Astrocyte (in vitro differentiated cells and primary cell): Measurements from ENCODE around the gene LIN7A. TPM values are rescaled to one million over a fixed set of nuclear protein-coding genes. Genes with fewer than 3 reads are reported as not detected.
A peak's percentile ranks its signal among the peaks of the same experiment; 100 is the strongest.

Experiments
- DNase-seq: peaks from one replicate; pipeline ENCODE4 v3.0.0-alpha.2; 2010; ENCODE audit warnings: low read depth
- FAIRE-seq: peaks from 2 replicates; lab custom pipeline; 2011; peaks lifted over from hg19 to GRCh38; lab: Jason Lieb, UNC
- H2AFZ ChIP-seq: 2 replicates; pipeline ENCODE4 v1.6.0; 2012; ENCODE audit warnings: low read depth, low read length, inconsistent platforms
- H3K27ac ChIP-seq: 2 replicates; pipeline ENCODE4 v1.5.1; 2011; ENCODE audit warnings: low read depth, low read length, inconsistent platforms
- H3K27me3 ChIP-seq: 2 replicates; pipeline ENCODE4 v1.6.0; 2011; ENCODE audit warnings: low read length, inconsistent platforms; ENCODE audit not compliant: insufficient read depth
- H3K36me3 ChIP-seq: 2 replicates; pipeline ENCODE4 v1.5.1; 2011; ENCODE audit warnings: low read length, inconsistent platforms; ENCODE audit not compliant: insufficient read depth
- H3K4me1 ChIP-seq: 2 replicates; pipeline ENCODE4 v1.5.1; 2011; ENCODE audit warnings: low read length, inconsistent platforms; ENCODE audit not compliant: insufficient read depth
- H3K4me2 ChIP-seq: 2 replicates; pipeline ENCODE4 v1.6.0; 2012; ENCODE audit warnings: low read length, inconsistent platforms
- H3K4me3 ChIP-seq: 2 replicates; pipeline ENCODE4 v1.5.1; 2011; ENCODE audit warnings: low read depth, mild to moderate bottlenecking, low read length, inconsistent platforms; ENCODE audit not compliant: insufficient read depth
- H3K79me2 ChIP-seq: 2 replicates; pipeline ENCODE4 v1.6.0; 2012; ENCODE audit warnings: mild to moderate bottlenecking, low read length, inconsistent platforms; ENCODE audit not compliant: insufficient read depth
- H3K9ac ChIP-seq: 2 replicates; pipeline ENCODE4 v1.6.0; 2012; ENCODE audit warnings: mild to moderate bottlenecking, low read length, inconsistent platforms
- H3K9me3 ChIP-seq: 2 replicates; pipeline ENCODE4 v1.5.1; 2012; ENCODE audit warnings: low read depth, mild to moderate bottlenecking, low read length, inconsistent platforms; ENCODE audit not compliant: insufficient read depth
- H4K20me1 ChIP-seq: 2 replicates; pipeline ENCODE4 v1.6.0; 2012; ENCODE audit warnings: low read length, inconsistent platforms; ENCODE audit not compliant: insufficient read depth
- H3K27ac Mint-ChIP-seq: one replicate; pipeline ENCODE4 v1.8.0; 2021; ENCODE audit warnings: mild to moderate bottlenecking, mixed read lengths; ENCODE audit not compliant: unreplicated experiment
- H3K27me3 Mint-ChIP-seq: one replicate; pipeline ENCODE4 v1.8.0; 2021; ENCODE audit warnings: low read depth, mixed read lengths; ENCODE audit not compliant: unreplicated experiment
- H3K36me3 Mint-ChIP-seq: one replicate; pipeline ENCODE4 v1.8.0; 2021; ENCODE audit warnings: low read depth, mixed read lengths; ENCODE audit not compliant: unreplicated experiment
- H3K4me1 Mint-ChIP-seq: one replicate; pipeline ENCODE4 v1.8.0; 2021; ENCODE audit warnings: low read depth, mixed read lengths; ENCODE audit not compliant: unreplicated experiment
- H3K4me3 Mint-ChIP-seq: one replicate; pipeline ENCODE4 v1.8.0; 2021; ENCODE audit warnings: mild to moderate bottlenecking, moderate library complexity, mixed read lengths; ENCODE audit not compliant: unreplicated experiment
- H3K9me3 Mint-ChIP-seq: one replicate; pipeline ENCODE4 v1.8.0; 2021; ENCODE audit warnings: mild to moderate bottlenecking, mixed read lengths; ENCODE audit not compliant: unreplicated experiment
- EZH2 ChIP-seq: IDR thresholded peaks from 2 replicates; pipeline ENCODE4 v1.6.1; 2012; ENCODE audit warnings: mild to moderate bottlenecking, low read length, inconsistent platforms; ENCODE audit not compliant: insufficient read depth
- total RNA-seq: library from RNA; stranded (reverse); gene quantifications from 2 replicates; pipeline ENCODE4 v1.2.1, GENCODE V29; 2021
- TF ChIP-seq, protein P1 (sequence below): IDR thresholded peaks from 2 replicates; pipeline ENCODE4 v1.5.1; 2011; ENCODE audit warnings: low read depth, mild to moderate bottlenecking, inconsistent platforms, low read length, moderate library complexity; ENCODE audit not compliant: insufficient read depth

LIN7A gene
- total RNA-seq, 1 donor from 2014 or later, result 1.6 TPM

DNA sequence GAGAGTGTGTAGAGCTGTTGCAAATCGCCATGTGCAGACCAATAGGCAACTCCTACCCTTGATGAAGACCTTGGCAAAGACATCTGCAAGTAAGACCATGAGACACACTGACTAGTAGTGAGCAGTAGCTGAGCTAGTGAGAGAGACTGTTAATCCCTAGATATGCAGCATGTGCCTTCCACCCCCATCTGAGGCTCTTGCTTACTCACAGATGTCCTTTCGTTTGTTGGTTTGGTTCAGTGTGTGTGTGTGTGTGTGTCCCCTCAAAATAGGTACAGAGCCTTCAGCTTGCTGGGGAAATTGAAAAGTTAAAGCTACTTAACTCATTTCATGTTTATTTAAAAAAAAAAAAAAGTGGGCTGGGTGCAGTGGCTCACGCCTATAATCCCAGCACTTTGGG is 183.5 kb downstream of the LIN7A start:
- Mint-ChIP-seq H3K27me3 (no peaks in the 10 kb centered on the region), H3K9me3 (no peaks in the 10 kb centered on the region), H3K27ac (no peak overlapping the region), H3K4me1 (peaks cover 11% of the 10 kb centered on the region), H3K36me3 (no peaks in the 10 kb centered on the region), H3K4me3 (no peak overlapping the region)
- no peaks in the 10 kb centered on the region for H3K9me3 ChIP-seq
- FAIRE-seq (no peak), DNase-seq (no peak)
- no peak overlapping the region for H2AFZ ChIP-seq
- TF ChIP-seq EZH2, result no peak
- TF ChIP-seq, protein P1, sequence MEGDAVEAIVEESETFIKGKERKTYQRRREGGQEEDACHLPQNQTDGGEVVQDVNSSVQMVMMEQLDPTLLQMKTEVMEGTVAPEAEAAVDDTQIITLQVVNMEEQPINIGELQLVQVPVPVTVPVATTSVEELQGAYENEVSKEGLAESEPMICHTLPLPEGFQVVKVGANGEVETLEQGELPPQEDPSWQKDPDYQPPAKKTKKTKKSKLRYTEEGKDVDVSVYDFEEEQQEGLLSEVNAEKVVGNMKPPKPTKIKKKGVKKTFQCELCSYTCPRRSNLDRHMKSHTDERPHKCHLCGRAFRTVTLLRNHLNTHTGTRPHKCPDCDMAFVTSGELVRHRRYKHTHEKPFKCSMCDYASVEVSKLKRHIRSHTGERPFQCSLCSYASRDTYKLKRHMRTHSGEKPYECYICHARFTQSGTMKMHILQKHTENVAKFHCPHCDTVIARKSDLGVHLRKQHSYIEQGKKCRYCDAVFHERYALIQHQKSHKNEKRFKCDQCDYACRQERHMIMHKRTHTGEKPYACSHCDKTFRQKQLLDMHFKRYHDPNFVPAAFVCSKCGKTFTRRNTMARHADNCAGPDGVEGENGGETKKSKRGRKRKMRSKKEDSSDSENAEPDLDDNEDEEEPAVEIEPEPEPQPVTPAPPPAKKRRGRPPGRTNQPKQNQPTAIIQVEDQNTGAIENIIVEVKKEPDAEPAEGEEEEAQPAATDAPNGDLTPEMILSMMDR, result no peak
- no peak overlapping the region for H3K27ac ChIP-seq
- H3K36me3 ChIP-seq, result no peaks in the 10 kb centered on the region
- H3K79me2 ChIP-seq, result no peaks in the 10 kb centered on the region
- H4K20me1 ChIP-seq, result no peaks in the 10 kb centered on the region
- no peak overlapping the region for H3K4me2 ChIP-seq
- H3K4me1 ChIP-seq, result no peaks in the 10 kb centered on the region
- H3K9ac ChIP-seq, result no peak overlapping the region
- H3K4me3 ChIP-seq, result no peak overlapping the region
- H3K27me3 ChIP-seq, result no peaks in the 10 kb centered on the region

DNA sequence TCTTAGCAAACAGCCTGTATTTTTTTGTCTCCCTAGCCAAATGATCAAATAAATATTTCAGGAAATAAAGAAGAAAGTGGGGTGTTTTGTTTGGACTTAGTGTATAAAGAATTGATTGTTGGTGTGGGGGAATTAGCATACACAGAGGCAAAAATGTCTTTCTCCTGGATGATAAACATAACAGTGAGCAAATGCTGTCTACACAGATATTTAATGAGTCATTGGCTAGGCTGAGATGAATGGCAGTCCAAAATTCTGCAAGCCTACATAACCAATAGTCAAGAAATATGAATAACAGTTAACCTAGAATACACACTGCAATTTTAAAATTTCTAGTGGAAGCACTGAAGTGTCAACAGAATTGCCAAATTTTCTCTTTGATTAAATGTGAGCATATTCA is 185.3 kb downstream of the LIN7A start:
- Histone ChIP-seq H3K36me3 (no peaks in the 10 kb centered on the region), H3K27ac (no peak overlapping the region), H3K9me3 (no peaks in the 10 kb centered on the region), H3K4me1 (no peaks in the 10 kb centered on the region), H4K20me1 (no peaks in the 10 kb centered on the region), H3K79me2 (no peaks in the 10 kb centered on the region), H3K4me3 (no peak overlapping the region), H2AFZ (no peak overlapping the region), H3K27me3 (no peaks in the 10 kb centered on the region), H3K9ac (no peak overlapping the region), H3K4me2 (no peak overlapping the region)
- no peaks in the 10 kb centered on the region for H3K36me3 Mint-ChIP-seq
- TF ChIP-seq, protein P1, result no peak
- TF ChIP-seq EZH2, result no peak
- H3K9me3 Mint-ChIP-seq, result no peaks in the 10 kb centered on the region
- FAIRE-seq (no peak), DNase-seq (peak; percentile 12)
- H3K27ac Mint-ChIP-seq, result no peak overlapping the region
- no peak overlapping the region for H3K4me3 Mint-ChIP-seq
- H3K4me1 Mint-ChIP-seq, result peaks cover 11% of the 10 kb centered on the region
- H3K27me3 Mint-ChIP-seq, result no peaks in the 10 kb centered on the region

DNA sequence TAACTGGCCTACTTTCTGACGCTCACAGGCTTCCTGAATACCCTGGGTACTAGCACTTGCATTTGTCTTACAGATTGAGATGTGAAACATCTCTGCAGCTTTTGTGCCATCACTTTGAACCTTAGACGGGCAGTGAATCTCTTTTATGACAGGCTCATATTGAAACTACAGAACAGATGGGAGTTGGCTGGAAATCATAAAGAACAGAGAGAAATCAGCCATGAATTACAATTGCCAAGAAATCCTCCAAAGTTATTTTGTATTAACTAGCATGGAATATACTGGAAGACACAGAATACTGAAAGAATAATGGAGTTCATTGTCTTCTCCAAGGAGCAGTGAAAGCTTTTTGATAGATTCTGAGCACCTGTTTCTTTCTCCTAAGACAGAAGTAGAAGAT is 188.3 kb downstream of the LIN7A start:
- no peaks in the 10 kb centered on the region for H4K20me1 ChIP-seq
- Mint-ChIP-seq H3K27ac (no peak overlapping the region), H3K4me3 (no peak overlapping the region), H3K27me3 (no peaks in the 10 kb centered on the region), H3K36me3 (no peaks in the 10 kb centered on the region), H3K9me3 (no peaks in the 10 kb centered on the region), H3K4me1 (peaks cover 2% of the 10 kb centered on the region)
- no peak overlapping the region for H3K4me3 ChIP-seq
- no peaks in the 10 kb centered on the region for H3K36me3 ChIP-seq
- no peak overlapping the region for H3K27ac ChIP-seq
- H3K4me2 ChIP-seq, result no peak overlapping the region
- no peak for DNase-seq
- FAIRE-seq, result no peak
- no peaks in the 10 kb centered on the region for H3K27me3 ChIP-seq
- H3K4me1 ChIP-seq, result no peaks in the 10 kb centered on the region
- H2AFZ ChIP-seq, result no peak overlapping the region
- no peaks in the 10 kb centered on the region for H3K79me2 ChIP-seq
- H3K9me3 ChIP-seq, result no peaks in the 10 kb centered on the region
- H3K9ac ChIP-seq, result no peak overlapping the region
- no peak for TF ChIP-seq EZH2
- TF ChIP-seq, protein P1, result no peak
